ENCODE results near the gene CLIC6.

DNA sequence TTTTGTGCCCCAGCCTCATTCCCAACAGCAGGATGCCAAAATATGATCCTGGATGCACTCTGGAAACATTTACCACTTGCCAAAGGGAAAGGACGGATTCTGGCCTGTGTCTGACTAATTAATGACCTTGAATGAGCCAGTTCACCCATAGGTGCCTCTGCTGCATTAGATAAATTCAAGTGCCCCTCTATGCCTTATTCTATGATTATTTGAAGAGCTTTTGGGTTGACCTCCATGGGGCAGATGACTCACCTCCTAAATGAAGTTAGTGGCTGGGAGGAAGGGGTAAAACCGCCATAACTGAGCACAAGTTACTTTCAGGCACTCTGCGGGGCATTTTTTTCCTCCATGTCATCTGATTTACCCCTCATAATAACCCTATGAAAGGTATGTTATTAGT is 98.1 kb downstream of the CLIC6 start:
- TF ChIP-seq, protein P1, sequence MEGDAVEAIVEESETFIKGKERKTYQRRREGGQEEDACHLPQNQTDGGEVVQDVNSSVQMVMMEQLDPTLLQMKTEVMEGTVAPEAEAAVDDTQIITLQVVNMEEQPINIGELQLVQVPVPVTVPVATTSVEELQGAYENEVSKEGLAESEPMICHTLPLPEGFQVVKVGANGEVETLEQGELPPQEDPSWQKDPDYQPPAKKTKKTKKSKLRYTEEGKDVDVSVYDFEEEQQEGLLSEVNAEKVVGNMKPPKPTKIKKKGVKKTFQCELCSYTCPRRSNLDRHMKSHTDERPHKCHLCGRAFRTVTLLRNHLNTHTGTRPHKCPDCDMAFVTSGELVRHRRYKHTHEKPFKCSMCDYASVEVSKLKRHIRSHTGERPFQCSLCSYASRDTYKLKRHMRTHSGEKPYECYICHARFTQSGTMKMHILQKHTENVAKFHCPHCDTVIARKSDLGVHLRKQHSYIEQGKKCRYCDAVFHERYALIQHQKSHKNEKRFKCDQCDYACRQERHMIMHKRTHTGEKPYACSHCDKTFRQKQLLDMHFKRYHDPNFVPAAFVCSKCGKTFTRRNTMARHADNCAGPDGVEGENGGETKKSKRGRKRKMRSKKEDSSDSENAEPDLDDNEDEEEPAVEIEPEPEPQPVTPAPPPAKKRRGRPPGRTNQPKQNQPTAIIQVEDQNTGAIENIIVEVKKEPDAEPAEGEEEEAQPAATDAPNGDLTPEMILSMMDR (tag by site-specific recombination; IDR thresholded peaks at IDR 0.05) = no peak
- no peak for TF ChIP-seq ZXDB (tag by site-specific recombination; IDR thresholded peaks at IDR 0.05)
- no peak for TF ChIP-seq ZBTB7A (tag by site-specific recombination; IDR thresholded peaks at IDR 0.05; ENCODE audit: low read depth)
- no peak for TF ChIP-seq ZNF10 (tag by site-specific recombination; IDR thresholded peaks at IDR 0.05)
- TF ChIP-seq KLF16 (tag by site-specific recombination; IDR thresholded peaks at IDR 0.05) = no peak
- TF ChIP-seq ZNF837 (tag by site-specific recombination; IDR thresholded peaks at IDR 0.05) = no peak
- TF ChIP-seq, protein P2, sequence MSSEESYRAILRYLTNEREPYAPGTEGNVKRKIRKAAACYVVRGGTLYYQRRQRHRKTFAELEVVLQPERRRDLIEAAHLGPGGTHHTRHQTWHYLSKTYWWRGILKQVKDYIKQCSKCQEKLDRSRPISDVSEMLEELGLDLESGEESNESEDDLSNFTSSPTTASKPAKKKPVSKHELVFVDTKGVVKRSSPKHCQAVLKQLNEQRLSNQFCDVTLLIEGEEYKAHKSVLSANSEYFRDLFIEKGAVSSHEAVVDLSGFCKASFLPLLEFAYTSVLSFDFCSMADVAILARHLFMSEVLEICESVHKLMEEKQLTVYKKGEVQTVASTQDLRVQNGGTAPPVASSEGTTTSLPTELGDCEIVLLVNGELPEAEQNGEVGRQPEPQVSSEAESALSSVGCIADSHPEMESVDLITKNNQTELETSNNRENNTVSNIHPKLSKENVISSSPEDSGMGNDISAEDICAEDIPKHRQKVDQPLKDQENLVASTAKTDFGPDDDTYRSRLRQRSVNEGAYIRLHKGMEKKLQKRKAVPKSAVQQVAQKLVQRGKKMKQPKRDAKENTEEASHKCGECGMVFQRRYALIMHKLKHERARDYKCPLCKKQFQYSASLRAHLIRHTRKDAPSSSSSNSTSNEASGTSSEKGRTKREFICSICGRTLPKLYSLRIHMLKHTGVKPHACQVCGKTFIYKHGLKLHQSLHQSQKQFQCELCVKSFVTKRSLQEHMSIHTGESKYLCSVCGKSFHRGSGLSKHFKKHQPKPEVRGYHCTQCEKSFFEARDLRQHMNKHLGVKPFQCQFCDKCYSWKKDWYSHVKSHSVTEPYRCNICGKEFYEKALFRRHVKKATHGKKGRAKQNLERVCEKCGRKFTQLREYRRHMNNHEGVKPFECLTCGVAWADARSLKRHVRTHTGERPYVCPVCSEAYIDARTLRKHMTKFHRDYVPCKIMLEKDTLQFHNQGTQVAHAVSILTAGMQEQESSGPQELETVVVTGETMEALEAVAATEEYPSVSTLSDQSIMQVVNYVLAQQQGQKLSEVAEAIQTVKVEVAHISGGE (tag by site-specific recombination; conservative IDR thresholded peaks at IDR 0.05; ENCODE audit: low read depth) = no peak
- no peak for TF ChIP-seq ZNF121 (tag by site-specific recombination; IDR thresholded peaks at IDR 0.05)
- no peak for TF ChIP-seq ZNF561 (tag by site-specific recombination; IDR thresholded peaks at IDR 0.05; ENCODE audit: borderline replicate concordance)
- no peak for TF ChIP-seq ZNF140 (tag by site-specific recombination; IDR thresholded peaks at IDR 0.05)

All from HEK293 (cell line).